ENCODE measurements around the gene ACVR1C.

GRCh38 chr2:157627594-157628476 is 829 bp downstream of the ACVR1C start:
- TF ChIP-seq CTCF (IDR thresholded peaks at IDR 0.05) = no peak
- TF ChIP-seq POLR2A (IDR thresholded peaks at IDR 0.05) = no peak
